NT2/D1 (cell line): ENCODE data around the gene HOXB3.
A peak's percentile ranks its signal among the peaks of the same experiment; 100 is the strongest.

Experiments used
- DNase-seq: peaks from one replicate; pipeline ENCODE4 v3.0.0-alpha.2; 2011; ENCODE audit warnings: low read depth, low spot score
- H3K27me3 ChIP-seq: 2 replicates; pipeline ENCODE4 v1.6.0; 2011; ENCODE audit warnings: mild to moderate bottlenecking; ENCODE audit not compliant: insufficient read length, insufficient read depth
- H3K36me3 ChIP-seq: 2 replicates; pipeline ENCODE4 v1.6.1; 2011; ENCODE audit warnings: mild to moderate bottlenecking, low read length, mixed read lengths; ENCODE audit not compliant: insufficient read depth, insufficient read length
- H3K4me1 ChIP-seq: 2 replicates; pipeline ENCODE4 v1.5.1; 2011; ENCODE audit not compliant: insufficient read depth, insufficient read length
- H3K4me3 ChIP-seq: 2 replicates; pipeline ENCODE4 v1.5.1; 2011; ENCODE audit warnings: low read depth; ENCODE audit not compliant: insufficient read length
- H3K9ac ChIP-seq: 2 replicates; pipeline ENCODE4 v1.6.0; 2011; ENCODE audit warnings: low read depth; ENCODE audit not compliant: insufficient read length
- H3K9me3 ChIP-seq: 2 replicates; pipeline ENCODE4 v1.5.1; 2011; ENCODE audit warnings: mild to moderate bottlenecking, low read length; ENCODE audit not compliant: insufficient read depth
- SUZ12 ChIP-seq: IDR thresholded peaks from 2 replicates; pipeline ENCODE4 v1.6.1; 2011; ENCODE audit not compliant: insufficient read length, insufficient read depth; ENCODE audit errors: extremely low read depth
- YY1 ChIP-seq: IDR thresholded peaks from 2 replicates; pipeline ENCODE4 v1.6.1; 2011; ENCODE audit not compliant: insufficient read length, insufficient read depth
- ZNF274 ChIP-seq: IDR thresholded peaks from 2 replicates; pipeline ENCODE4 v1.6.1; 2011; ENCODE audit warnings: mild to moderate bottlenecking, low read depth, low read length

The HOXB3 gene

GRCh38 chr17:48526608-48527546 lies 63.2 kb downstream of the HOXB3 start:
- H3K4me3 ChIP-seq, result peak overlapping the region; percentile 9
- TF ChIP-seq ZNF274 (no peak), YY1 (no peak), SUZ12 (no peak)
- DNase-seq, result no peak
- no peaks in the 10 kb centered on the region for H3K36me3 ChIP-seq
- peaks cover 20% of the 10 kb centered on the region for H3K4me1 ChIP-seq
- H3K27me3 ChIP-seq, result peaks cover 82% of the 10 kb centered on the region
- peak overlapping the region; percentile 65 for H3K9ac ChIP-seq
- no peaks in the 10 kb centered on the region for H3K9me3 ChIP-seq

GRCh38 chr17:48523010-48523409 lies 67.0 kb downstream of the HOXB3 start:
- Histone ChIP-seq H3K4me1 (peaks cover 8% of the 10 kb centered on the region), H3K9ac (no peak overlapping the region), H3K36me3 (no peaks in the 10 kb centered on the region), H3K27me3 (peaks cover 53% of the 10 kb centered on the region), H3K9me3 (no peaks in the 10 kb centered on the region), H3K4me3 (no peak overlapping the region)
- no peak for TF ChIP-seq YY1
- no peak for TF ChIP-seq ZNF274
- no peak for TF ChIP-seq SUZ12
- no peak for DNase-seq

- Histone ChIP-seq H3K9ac (no peak overlapping the region), H3K27me3 (peaks cover 48% of the 10 kb centered on the region), H3K4me3 (no peak overlapping the region), H3K9me3 (no peaks in the 10 kb centered on the region), H3K4me1 (peaks cover 6% of the 10 kb centered on the region), H3K36me3 (no peaks in the 10 kb centered on the region)
- TF ChIP-seq SUZ12 (no peak), YY1 (no peak), ZNF274 (no peak)
- no peak for DNase-seq
Measured at GRCh38 chr17:48522031-48522653, 67.9 kb downstream of the HOXB3 start.

GRCh38 chr17:48520631-48521079 lies 69.4 kb downstream of the HOXB3 start:
- DNase-seq, result peak; percentile 70
- Histone ChIP-seq H3K9me3 (no peaks in the 10 kb centered on the region), H3K9ac (no peak overlapping the region), H3K4me1 (peaks cover 8% of the 10 kb centered on the region), H3K27me3 (peaks cover 34% of the 10 kb centered on the region), H3K36me3 (no peaks in the 10 kb centered on the region), H3K4me3 (no peak overlapping the region)
- TF ChIP-seq ZNF274 (no peak), SUZ12 (no peak), YY1 (no peak)

GRCh38 chr17:48519427-48519826 lies 70.6 kb downstream of the HOXB3 start:
- no peaks in the 10 kb centered on the region for H3K9me3 ChIP-seq
- H3K4me1 ChIP-seq, result peaks cover 8% of the 10 kb centered on the region
- peaks cover 23% of the 10 kb centered on the region for H3K27me3 ChIP-seq
- no peak for TF ChIP-seq YY1
- TF ChIP-seq ZNF274, result no peak
- no peak for TF ChIP-seq SUZ12
- H3K36me3 ChIP-seq, result no peaks in the 10 kb centered on the region
- DNase-seq, result no peak
- H3K9ac ChIP-seq, result no peak overlapping the region
- no peak overlapping the region for H3K4me3 ChIP-seq

- Histone ChIP-seq H3K27me3 (peaks cover 8% of the 10 kb centered on the region), H3K4me3 (no peak overlapping the region), H3K36me3 (no peaks in the 10 kb centered on the region), H3K9me3 (no peaks in the 10 kb centered on the region), H3K9ac (no peak overlapping the region), H3K4me1 (peaks cover 8% of the 10 kb centered on the region)
- no peak for DNase-seq
- TF ChIP-seq YY1, result no peak
- no peak for TF ChIP-seq ZNF274
- TF ChIP-seq SUZ12, result no peak
Measured at GRCh38 chr17:48517478-48517877, 72.6 kb downstream of the HOXB3 start.

GRCh38 chr17:48515925-48516900 lies 73.8 kb downstream of the HOXB3 start:
- Histone ChIP-seq H3K27me3 (peaks cover 8% of the 10 kb centered on the region), H3K9ac (peak overlapping the region; percentile 46), H3K36me3 (no peaks in the 10 kb centered on the region), H3K4me1 (peaks cover 8% of the 10 kb centered on the region), H3K9me3 (no peaks in the 10 kb centered on the region), H3K4me3 (no peak overlapping the region)
- TF ChIP-seq YY1 (no peak), ZNF274 (no peak), SUZ12 (no peak)
- DNase-seq, result peak; percentile 48
